ENCODE data around the gene ASMT.
"Not testable (repeated sequence)": the region's sequence is repeated elsewhere in the genome, so short reads cannot be mapped to it uniquely, and the experiment has no call there.

ASMT gene

DNA sequence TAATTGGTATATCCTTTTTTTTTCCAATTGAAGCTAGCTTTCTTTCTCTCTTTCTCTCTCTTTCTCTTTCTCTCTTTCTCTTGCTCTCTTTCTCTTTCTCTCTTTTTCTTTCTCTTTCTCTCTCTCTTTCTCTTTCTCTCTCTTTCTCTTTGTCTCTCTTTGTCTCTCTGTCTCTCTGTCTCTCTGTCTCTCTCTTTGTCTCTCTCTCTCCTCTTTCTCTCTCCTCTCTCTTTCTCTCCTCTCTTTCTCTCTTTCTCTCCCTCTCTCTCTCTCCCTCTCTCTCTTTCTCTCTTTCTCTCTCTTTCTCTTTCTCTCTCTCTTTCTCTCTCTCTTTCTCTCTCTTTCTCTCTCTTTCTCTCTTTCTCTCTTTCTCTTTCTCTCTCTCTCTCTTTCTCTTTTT is 66.6 kb downstream of the ASMT start:
- no peaks in the 10 kb centered on the region for H3K36me3 ChIP-seq (replicated peaks)
- no peaks in the 10 kb centered on the region for H3K27me3 ChIP-seq (ENCODE audit: low read depth)
- H3K9me3 ChIP-seq, result no peaks in the 10 kb centered on the region
- H3K4me1 ChIP-seq, result no peaks in the 10 kb centered on the region
- in situ Hi-C loops (cut with MboI; ENCODE audit: low sequenced_read_pairs), result no loop called here
- H3K4me3 ChIP-seq, result no peak overlapping the region
- DNase-seq (ENCODE audit: low spot score in 2 of 2), result no peak

GRCh38 chrX:1681856-1682255 is 67.0 kb downstream of the ASMT start:
- DNase-seq (ENCODE audit: low spot score in 2 of 2); in situ Hi-C loops (cut with MboI; ENCODE audit: low sequenced_read_pairs): not testable (repeated sequence)

GRCh38 chrX:1682501-1682900 is 67.6 kb downstream of the ASMT start:
- H3K27me3 ChIP-seq (ENCODE audit: low read depth); H3K36me3 ChIP-seq (replicated peaks); H3K4me1 ChIP-seq; H3K9me3 ChIP-seq; H3K4me3 ChIP-seq; in situ Hi-C loops (cut with MboI; ENCODE audit: low sequenced_read_pairs); DNase-seq (ENCODE audit: low spot score in 2 of 2): not testable (repeated sequence)

More at GRCh38 chrX:1681856-1682255, 67.0 kb downstream of the ASMT start:
- H3K4me3 ChIP-seq; H3K36me3 ChIP-seq (replicated peaks); H3K27me3 ChIP-seq (ENCODE audit: low read depth); H3K9me3 ChIP-seq; H3K4me1 ChIP-seq: not testable (repeated sequence)

- H3K27me3 ChIP-seq (ENCODE audit: low read depth); in situ Hi-C loops (cut with MboI; ENCODE audit: low sequenced_read_pairs); H3K4me1 ChIP-seq; H3K9me3 ChIP-seq; H3K4me3 ChIP-seq; H3K36me3 ChIP-seq (replicated peaks); DNase-seq (ENCODE audit: low spot score in 2 of 2): not testable (repeated sequence)
Observed at GRCh38 chrX:1684883-1685282, 70.0 kb downstream of the ASMT start.

DNA sequence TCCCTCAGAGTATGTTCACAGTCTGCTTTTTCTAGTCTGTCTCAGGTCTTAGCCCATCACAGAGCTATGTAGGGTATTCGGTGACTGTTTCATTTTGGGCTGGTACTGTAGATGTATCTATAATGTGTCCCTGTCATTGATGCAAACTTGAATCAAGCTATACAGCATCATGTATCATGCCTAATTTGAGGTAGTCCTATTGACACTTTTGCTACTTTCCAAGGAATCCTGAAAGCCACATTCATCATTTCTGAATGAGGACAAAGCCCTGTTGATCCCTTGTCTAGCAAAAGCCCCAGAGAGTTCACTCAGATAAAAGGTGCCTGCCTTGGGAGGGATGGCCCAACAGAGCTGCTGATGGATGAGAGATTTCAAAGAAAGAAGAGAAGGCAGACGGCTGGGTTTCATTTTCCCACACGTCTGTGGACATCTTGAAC is 70.6 kb downstream of the ASMT start:
- H3K4me1 ChIP-seq; H3K4me3 ChIP-seq; in situ Hi-C loops (cut with MboI; ENCODE audit: low sequenced_read_pairs); H3K9me3 ChIP-seq; DNase-seq (ENCODE audit: low spot score in 2 of 2); H3K27me3 ChIP-seq (ENCODE audit: low read depth); H3K36me3 ChIP-seq (replicated peaks): not testable (repeated sequence)

GRCh38 chrX:1686642-1687041 is 71.8 kb downstream of the ASMT start:
- H3K9me3 ChIP-seq, result no peaks in the 10 kb centered on the region
- H3K4me3 ChIP-seq, result no peak overlapping the region
- H3K4me1 ChIP-seq, result no peaks in the 10 kb centered on the region
- H3K36me3 ChIP-seq (replicated peaks), result no peaks in the 10 kb centered on the region
- in situ Hi-C loops (cut with MboI; ENCODE audit: low sequenced_read_pairs), result no loop called here
- no peak for DNase-seq (ENCODE audit: low spot score in 2 of 2)
- no peaks in the 10 kb centered on the region for H3K27me3 ChIP-seq (ENCODE audit: low read depth)
